Mucosa of descending colon (tissue), 3 donors: ENCODE results near the gene MMP28. TPM values are rescaled to one million over a fixed set of nuclear protein-coding genes. Genes with fewer than 3 reads are reported as not detected.

Experiments used
- ATAC-seq: fragments of 200-7000 bp; cut with Tn5 transposase; one replicate; pipeline ENCODE4 v1.9.1; 2020; ENCODE audit warnings: mild to moderate bottlenecking, moderate library complexity
- DNase-seq, 3 donors: peaks; one replicate each; pipeline ENCODE4 v3.0.0-alpha.2; 2020
- H3K36me3 ChIP-seq: fragments of 200-600 bp; one replicate; pipeline ENCODE4 v1.8.0; 2021; ENCODE audit warnings: low read depth, mild to moderate bottlenecking
- H3K4me1 ChIP-seq: fragments of 200-600 bp; one replicate; pipeline ENCODE4 v1.8.0; 2021; ENCODE audit warnings: low read depth, mild to moderate bottlenecking
- H3K4me3 ChIP-seq: fragments of 200-600 bp; one replicate; pipeline ENCODE4 v1.8.0; 2021; ENCODE audit warnings: mild to moderate bottlenecking
- H3K9me3 ChIP-seq: fragments of 200-600 bp; one replicate; pipeline ENCODE4 v1.8.0; 2021; ENCODE audit warnings: mild to moderate bottlenecking
- intact Hi-C, 2 donors: fragments of 100-400 bp; cut with DNase I in 1 of 2; cut with micrococcal nuclease in 1 of 2; formaldehyde crosslinking; loops; one replicate each; pipeline versions ENCODE4 v1.11.0 to v1.11.1; 2022; cut with DNase I, micrococcal nuclease
- total RNA-seq, 3 donors: library from RNA; stranded (reverse); fragmentation: NEBNext Ultra II Directional in 2 of 3; extraction: Animal tissue kit (Norgen Biotek cat#: 25700) in 2 of 3; gene quantifications; one replicate each; pipeline versions ENCODE4 v1.2.1 to v1.2.4, GENCODE V29; 2021 to 2023
- TF ChIP-seq, protein P1 (sequence below): fragments of 200-600 bp; IDR thresholded peaks from one replicate; pipeline ENCODE4 v1.8.0; 2022; ENCODE audit warnings: antibody characterized with exemption, mild to moderate bottlenecking
- donor health status: DM: no; HTN: no; CAD: no; lungs with moderate emphysema.
- donor health status: DM: no; HTN: no; CAD: no.
- donor health status: DM: no; HTN: yes; CAD: no.

MMP28 gene
- total RNA-seq, 3 donors from 2014 or later = 31.0 to 82.4 (median 43.7) TPM

DNA sequence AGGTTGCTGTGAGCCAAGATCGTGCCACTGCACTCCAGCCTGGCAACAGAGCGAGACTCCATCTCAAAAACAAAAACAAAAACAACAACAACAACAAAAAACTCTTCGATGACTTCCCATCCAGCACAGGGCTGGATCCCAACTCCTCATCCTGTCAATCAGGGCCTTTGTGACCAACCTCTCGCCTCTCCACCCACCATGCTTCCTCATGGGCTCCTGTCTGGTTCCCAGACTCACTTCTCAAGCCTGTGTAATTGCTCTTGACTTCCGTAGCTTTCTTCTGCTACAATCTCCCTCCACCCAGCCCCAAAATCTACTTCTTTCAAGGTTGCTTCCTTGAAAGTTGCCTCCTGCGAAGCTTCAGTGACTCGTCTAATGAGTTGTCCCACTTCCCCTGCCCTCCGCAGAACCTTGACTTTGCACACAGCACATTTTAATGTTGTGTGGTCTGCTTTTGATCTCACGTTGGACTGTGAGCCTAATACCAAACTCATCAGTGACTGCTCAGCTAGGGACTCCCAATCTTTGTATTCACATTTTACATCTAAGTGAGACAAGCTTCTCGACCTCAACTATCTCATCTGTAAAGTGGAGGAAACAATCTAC lies 64.9 kb downstream of the MMP28 start:
- TF ChIP-seq, protein P1, sequence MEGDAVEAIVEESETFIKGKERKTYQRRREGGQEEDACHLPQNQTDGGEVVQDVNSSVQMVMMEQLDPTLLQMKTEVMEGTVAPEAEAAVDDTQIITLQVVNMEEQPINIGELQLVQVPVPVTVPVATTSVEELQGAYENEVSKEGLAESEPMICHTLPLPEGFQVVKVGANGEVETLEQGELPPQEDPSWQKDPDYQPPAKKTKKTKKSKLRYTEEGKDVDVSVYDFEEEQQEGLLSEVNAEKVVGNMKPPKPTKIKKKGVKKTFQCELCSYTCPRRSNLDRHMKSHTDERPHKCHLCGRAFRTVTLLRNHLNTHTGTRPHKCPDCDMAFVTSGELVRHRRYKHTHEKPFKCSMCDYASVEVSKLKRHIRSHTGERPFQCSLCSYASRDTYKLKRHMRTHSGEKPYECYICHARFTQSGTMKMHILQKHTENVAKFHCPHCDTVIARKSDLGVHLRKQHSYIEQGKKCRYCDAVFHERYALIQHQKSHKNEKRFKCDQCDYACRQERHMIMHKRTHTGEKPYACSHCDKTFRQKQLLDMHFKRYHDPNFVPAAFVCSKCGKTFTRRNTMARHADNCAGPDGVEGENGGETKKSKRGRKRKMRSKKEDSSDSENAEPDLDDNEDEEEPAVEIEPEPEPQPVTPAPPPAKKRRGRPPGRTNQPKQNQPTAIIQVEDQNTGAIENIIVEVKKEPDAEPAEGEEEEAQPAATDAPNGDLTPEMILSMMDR = no peak
- Histone ChIP-seq H3K9me3 (no peaks in the 10 kb centered on the region), H3K4me3 (no peak overlapping the region), H3K36me3 (no peaks in the 10 kb centered on the region), H3K4me1 (peaks cover 8% of the 10 kb centered on the region)
- no peak for DNase-seq
- ATAC-seq = no peak
- intact Hi-C loops = no loop called here

DNA sequence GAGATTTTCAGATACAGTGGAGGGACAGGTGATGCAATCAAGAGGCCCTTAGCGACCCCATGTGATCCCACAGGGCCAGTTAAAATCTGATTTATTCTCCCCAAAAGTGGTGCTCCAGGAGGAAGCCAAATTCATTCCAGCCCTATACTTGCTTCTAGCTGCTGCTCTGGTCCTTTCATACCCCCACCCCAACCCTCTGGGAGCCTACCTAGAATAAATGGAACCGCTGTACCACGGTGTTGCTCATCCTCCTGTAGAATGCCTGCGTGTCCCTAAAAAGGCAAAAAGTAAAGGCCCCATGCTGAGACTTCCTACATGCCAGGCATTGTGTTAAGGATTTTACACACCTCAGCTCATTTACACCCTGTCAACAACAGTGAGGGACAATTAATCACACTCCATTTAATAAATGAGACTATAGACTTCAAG lies 66.0 kb downstream of the MMP28 start:
- TF ChIP-seq, protein P1 = no peak
- no peaks in the 10 kb centered on the region for H3K9me3 ChIP-seq
- H3K4me3 ChIP-seq = no peak overlapping the region
- H3K36me3 ChIP-seq = no peaks in the 10 kb centered on the region
- DNase-seq (no peak), ATAC-seq (no peak)
- intact Hi-C loops = no loop called here
- peaks cover 8% of the 10 kb centered on the region for H3K4me1 ChIP-seq

DNA sequence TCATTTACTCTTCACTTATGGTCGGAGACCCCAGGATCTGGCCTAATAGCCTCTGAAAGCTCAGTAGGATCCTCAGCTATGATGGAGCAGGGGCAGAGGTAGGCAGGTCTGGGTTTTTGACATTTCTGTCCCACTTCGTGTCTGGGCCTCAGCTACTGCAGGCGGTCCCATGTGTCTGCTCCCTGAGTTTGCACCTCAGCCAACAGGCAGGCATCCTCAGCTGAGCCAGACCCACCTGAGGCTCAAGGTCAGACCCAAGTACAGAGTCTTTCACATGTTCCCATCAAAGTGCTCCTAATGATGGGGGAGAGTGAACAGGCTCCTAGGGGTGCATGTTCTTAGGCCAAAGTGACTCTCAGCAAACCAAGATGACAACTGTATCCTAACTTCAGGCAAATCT lies 66.9 kb downstream of the MMP28 start:
- no peaks in the 10 kb centered on the region for H3K9me3 ChIP-seq
- DNase-seq = no peak
- H3K36me3 ChIP-seq = no peaks in the 10 kb centered on the region
- intact Hi-C loops = no loop called here
- no peak overlapping the region for H3K4me3 ChIP-seq
- TF ChIP-seq, protein P1 = no peak
- H3K4me1 ChIP-seq = peaks cover 8% of the 10 kb centered on the region
- no peak for ATAC-seq

DNA sequence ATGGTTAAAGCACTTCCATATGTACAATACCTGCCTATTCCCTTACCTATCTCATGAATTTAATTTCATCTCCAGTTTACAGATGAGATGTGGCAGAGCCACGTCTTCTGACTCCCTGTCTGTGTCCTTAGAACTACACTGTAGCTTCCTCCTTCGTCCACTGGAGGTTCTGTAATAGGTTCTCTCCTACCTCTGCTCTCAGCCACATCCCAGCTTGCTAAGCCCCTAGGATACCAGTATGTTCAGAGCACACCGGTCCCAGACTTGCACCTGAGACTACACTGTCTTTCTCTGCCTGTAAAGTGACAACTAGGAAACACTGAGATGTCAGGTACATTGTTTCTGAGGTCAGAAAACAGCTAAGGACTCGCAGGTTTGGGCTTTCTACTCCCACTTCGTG lies 67.8 kb downstream of the MMP28 start:
- intact Hi-C loops = no loop called here
- ATAC-seq (no peak), DNase-seq (no peak)
- TF ChIP-seq, protein P1 = no peak
- Histone ChIP-seq H3K4me3 (no peak overlapping the region), H3K36me3 (no peaks in the 10 kb centered on the region), H3K4me1 (peaks cover 8% of the 10 kb centered on the region), H3K9me3 (no peaks in the 10 kb centered on the region)

DNA sequence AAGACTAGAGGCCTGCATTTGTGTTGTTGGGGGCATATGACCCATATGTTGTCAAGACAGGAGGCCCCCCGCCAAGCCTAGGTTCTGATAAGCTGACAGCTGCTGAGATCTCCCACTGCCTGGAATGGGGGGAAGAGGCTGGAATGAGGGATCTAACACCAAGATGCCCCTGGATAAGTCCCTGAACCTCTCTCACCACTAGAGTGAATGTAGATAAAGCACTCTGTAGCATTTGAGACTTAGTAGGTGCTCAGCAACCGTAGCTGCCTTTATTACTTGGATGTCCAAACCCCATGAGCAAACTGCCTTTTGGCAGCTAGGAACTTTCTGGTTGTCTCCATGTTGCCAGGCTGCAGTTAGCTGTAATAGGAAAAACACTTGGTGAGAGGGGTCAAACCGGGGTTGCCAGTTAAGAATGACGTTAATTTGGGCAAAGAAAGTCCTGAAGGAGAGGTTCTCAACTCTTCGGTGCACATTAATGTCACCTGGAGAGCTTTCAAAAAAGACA lies 68.4 kb downstream of the MMP28 start:
- DNase-seq = no peak
- Histone ChIP-seq H3K4me1 (peaks cover 8% of the 10 kb centered on the region), H3K9me3 (no peaks in the 10 kb centered on the region), H3K36me3 (no peaks in the 10 kb centered on the region), H3K4me3 (no peak overlapping the region)
- no peak for ATAC-seq
- TF ChIP-seq, protein P1 = no peak
- intact Hi-C loops = no loop called here
